H9 (cell line): ENCODE measurements around the gene SSBP1. TPM values are rescaled to one million over a fixed set of nuclear protein-coding genes. Genes with fewer than 3 reads are reported as not detected.

Experiments
- DNase-seq: peaks from one replicate; pipeline ENCODE4 v3.0.0-alpha.2; 2017
- H2AFZ ChIP-seq: one replicate; pipeline ENCODE4 v1.6.1; 2013; ENCODE audit warnings: mild to moderate bottlenecking, low read length, control low read depth, moderate library complexity
- H2AK5ac ChIP-seq: 2 replicates; pipeline ENCODE4 v1.6.1; 2013; ENCODE audit warnings: low read length, control low read depth, mixed read lengths; ENCODE audit not compliant: insufficient read length
- H2BK120ac ChIP-seq: one replicate; pipeline ENCODE4 v1.6.1; 2013; ENCODE audit warnings: low read depth, mild to moderate bottlenecking, low read length, control low read depth, inconsistent platforms; ENCODE audit not compliant: poor library complexity, severe bottlenecking
- H2BK12ac ChIP-seq: 2 replicates; pipeline ENCODE4 v1.6.1; 2013; ENCODE audit warnings: low read length, control low read depth, mixed read lengths, low read depth; ENCODE audit not compliant: insufficient read length
- H2BK15ac ChIP-seq: 2 replicates; pipeline ENCODE4 v1.6.1; 2013; ENCODE audit warnings: low read depth, low read length, control low read depth
- H2BK20ac ChIP-seq: one replicate; pipeline ENCODE4 v1.6.1; 2013; ENCODE audit warnings: low read depth, mild to moderate bottlenecking, low read length, control low read depth, inconsistent platforms; ENCODE audit not compliant: poor library complexity, severe bottlenecking
- H2BK5ac ChIP-seq: 2 replicates; pipeline ENCODE4 v1.6.1; 2013; ENCODE audit warnings: low read length, control low read depth, mixed read lengths; ENCODE audit not compliant: insufficient read length
- H3K14ac ChIP-seq: 2 replicates; pipeline ENCODE4 v1.6.1; 2013; ENCODE audit warnings: low read length, control low read depth; ENCODE audit not compliant: insufficient read depth
- H3K18ac ChIP-seq: 2 replicates; pipeline ENCODE4 v1.6.1; 2013; ENCODE audit warnings: low read depth, mild to moderate bottlenecking, mixed read lengths, low read length, control low read depth; ENCODE audit not compliant: insufficient read length
- H3K23ac ChIP-seq: 2 replicates; pipeline ENCODE4 v1.6.1; 2013; ENCODE audit warnings: low read length, control low read depth, mixed read lengths, low read depth; ENCODE audit not compliant: insufficient read length
- H3K23me2 ChIP-seq: 2 replicates; pipeline ENCODE4 v1.6.1; 2013; ENCODE audit warnings: low read depth, mild to moderate bottlenecking, mixed read lengths, low read length, control low read depth; ENCODE audit not compliant: insufficient read length, poor library complexity, severe bottlenecking
- H3K27ac ChIP-seq: 2 replicates; pipeline ENCODE4 v1.5.1; 2013; ENCODE audit warnings: low read length, control low read depth, mixed read lengths, low read depth; ENCODE audit not compliant: insufficient read length
- H3K27me3 ChIP-seq: 2 replicates; pipeline ENCODE4 v1.6.1; 2013; ENCODE audit warnings: low read length, control low read depth, inconsistent platforms; ENCODE audit not compliant: insufficient read depth
- H3K4ac ChIP-seq: 2 replicates; pipeline ENCODE4 v1.6.1; 2013; ENCODE audit warnings: low read depth, mild to moderate bottlenecking, control low read depth, inconsistent platforms, low read length, moderate library complexity
- H3K4me1 ChIP-seq: 2 replicates; pipeline ENCODE4 v1.6.1; 2013; ENCODE audit warnings: low read length, control low read depth, inconsistent platforms; ENCODE audit not compliant: insufficient read depth
- H3K4me2 ChIP-seq: 2 replicates; pipeline ENCODE4 v1.6.1; 2013; ENCODE audit warnings: low read length, control low read depth, mixed read lengths; ENCODE audit not compliant: insufficient read length, insufficient read depth
- H3K56ac ChIP-seq: 2 replicates; pipeline ENCODE4 v1.6.1; 2013; ENCODE audit warnings: low read depth, mild to moderate bottlenecking, mixed read lengths, low read length, control low read depth; ENCODE audit not compliant: insufficient read length
- H3K79me1 ChIP-seq: 2 replicates; pipeline ENCODE4 v1.6.1; 2013; ENCODE audit warnings: low read depth, mild to moderate bottlenecking, moderate library complexity, low read length, control low read depth, inconsistent platforms; ENCODE audit not compliant: insufficient read depth, poor library complexity, severe bottlenecking
- H3K79me2 ChIP-seq: 2 replicates; pipeline ENCODE4 v1.6.1; 2013; ENCODE audit warnings: low read length, control low read depth, inconsistent platforms; ENCODE audit not compliant: insufficient read depth
- H3K9ac ChIP-seq: 2 replicates; pipeline ENCODE4 v1.6.1; 2013; ENCODE audit warnings: low read length, control low read depth, mixed read lengths; ENCODE audit not compliant: insufficient read length; ENCODE audit errors: extremely low read depth
- H3K9me3 ChIP-seq: one replicate; pipeline ENCODE4 v1.6.1; 2013; ENCODE audit warnings: low read depth, low read length, inconsistent platforms; ENCODE audit not compliant: control insufficient read depth
- H3T11ph ChIP-seq: one replicate; pipeline ENCODE4 v1.6.1; 2013; ENCODE audit warnings: mild to moderate bottlenecking, low read length, control low read depth, inconsistent platforms
- H4K20me1 ChIP-seq: one replicate; pipeline ENCODE4 v1.6.1; 2013; ENCODE audit not compliant: control insufficient read depth, insufficient read length, insufficient read depth
- H4K5ac ChIP-seq: 2 replicates; pipeline ENCODE4 v1.6.1; 2013; ENCODE audit warnings: low read depth, mild to moderate bottlenecking, mixed read lengths, low read length, control low read depth; ENCODE audit not compliant: insufficient read length
- H4K8ac ChIP-seq: replicated peaks from 2 replicates; pipeline ENCODE4 v1.6.1; 2013; ENCODE audit warnings: low read length, control low read depth, mixed read lengths, low read depth; ENCODE audit not compliant: insufficient read length
- H4K91ac ChIP-seq: 2 replicates; pipeline ENCODE4 v1.6.1; 2013; ENCODE audit warnings: low read depth, mild to moderate bottlenecking, moderate library complexity, mixed read lengths, low read length, control low read depth; ENCODE audit not compliant: insufficient read length
- H3K27ac Mint-ChIP-seq, 3 experiments: 2 replicates in 2 of 3; 3 replicates in 1 of 3; pipeline ENCODE4 v1.8.0; 2020 to 2021; ENCODE audit warnings: mixed read lengths in 3 of 3, mild to moderate bottlenecking in 1 of 3, moderate library complexity in 1 of 3
- H3K27me3 Mint-ChIP-seq: 2 replicates; pipeline ENCODE4 v1.8.0; 2021; ENCODE audit warnings: low read depth, mild to moderate bottlenecking, moderate library complexity, mixed read lengths
- H3K36me3 Mint-ChIP-seq, 3 experiments: 2 replicates in 2 of 3; 3 replicates in 1 of 3; pipeline ENCODE4 v1.8.0; 2020 to 2021; ENCODE audit warnings: low read depth in 3 of 3, mixed read lengths in 3 of 3; ENCODE audit not compliant: insufficient read depth in 1 of 3
- H3K4me1 Mint-ChIP-seq, 2 experiments: 2 replicates each; pipeline ENCODE4 v1.8.0; 2020; ENCODE audit warnings: mixed read lengths in 2 of 2
- H3K4me3 Mint-ChIP-seq, 2 experiments: 2 replicates in 1 of 2; 3 replicates in 1 of 2; pipeline ENCODE4 v1.8.0; 2020 to 2021; ENCODE audit warnings: mild to moderate bottlenecking in 2 of 2, mixed read lengths in 2 of 2, moderate library complexity in 1 of 2
- H3K9me3 Mint-ChIP-seq, 2 experiments: 2 replicates in 1 of 2; 3 replicates in 1 of 2; pipeline ENCODE4 v1.8.0; 2020; ENCODE audit warnings: mild to moderate bottlenecking in 2 of 2, mixed read lengths in 2 of 2, moderate library complexity in 1 of 2
- WGBS: extraction: QIAGEN DNeasy Blood & Tissue Kit; methylation state at CpG from one replicate; pipeline ENCODE4 v1.1.7; 2013; ENCODE audit warnings: missing lambda C conversion rate, low lambda C conversion rate, mixed read lengths; ENCODE audit not compliant: insufficient read length; ENCODE audit errors: extremely low coverage; 5-methylcytosine and 5-hydroxymethylcytosine counted together
- total RNA-seq: library from RNA; stranded (reverse); gene quantifications from 2 replicates; pipeline ENCODE4 v1.2.1, GENCODE V29; 2021
- TF ChIP-seq, protein P1 (sequence below): fragments of 200-600 bp; sonication (generic); conservative IDR thresholded peaks from 3 replicates; pipeline ENCODE4 v1.8.0; 2021; ENCODE audit warnings: antibody characterized with exemption, mild to moderate bottlenecking

SSBP1 gene
- total RNA-seq, 1 experiment from 2014 or later = 266 TPM

DNA sequence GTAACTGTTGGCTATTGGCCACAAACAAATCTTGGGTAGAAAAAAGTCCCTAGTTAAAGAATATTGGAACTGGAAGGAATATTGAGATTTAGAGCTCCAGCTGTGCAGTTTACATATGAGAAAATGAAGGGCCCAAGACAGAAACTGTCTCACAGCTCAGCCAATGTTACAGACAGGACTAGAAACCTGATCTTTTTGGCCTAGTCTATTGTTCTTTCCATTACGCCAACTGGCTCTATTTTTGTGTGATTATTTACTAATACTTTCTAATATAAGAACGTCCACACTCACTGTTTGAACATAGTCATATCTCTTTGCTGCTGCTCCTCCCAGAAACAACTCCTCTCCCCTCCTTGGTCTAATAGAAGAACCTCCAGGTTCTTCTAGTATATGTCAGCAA, 28.8 kb upstream of the SSBP1 start:
- no peak overlapping the region for H2BK120ac ChIP-seq
- H3K9me3 Mint-ChIP-seq = no peaks in the 10 kb centered on the region
- H3K79me2 ChIP-seq = no peaks in the 10 kb centered on the region
- no peak overlapping the region for H3K27ac ChIP-seq
- H3K4me2 ChIP-seq = no peak overlapping the region
- H3K4me1 Mint-ChIP-seq = peaks cover 34 to 41% of the 10 kb centered on the region in 2 experiments
- no peak overlapping the region for H3K18ac ChIP-seq
- no peaks in the 10 kb centered on the region for H3K23me2 ChIP-seq
- H3K27ac Mint-ChIP-seq = no peak overlapping the region
- no peak overlapping the region for H2AK5ac ChIP-seq
- no peak overlapping the region for H3K4me3 Mint-ChIP-seq
- H2BK5ac ChIP-seq = no peak overlapping the region
- no peak overlapping the region for H2BK15ac ChIP-seq
- H4K5ac ChIP-seq = no peak overlapping the region
- H3K36me3 Mint-ChIP-seq = no peaks in the 10 kb centered on the region
- DNase-seq = no peak
- no peak overlapping the region for H2AFZ ChIP-seq
- H3T11ph ChIP-seq = no peak overlapping the region
- H3K27me3 Mint-ChIP-seq = peaks cover 7% of the 10 kb centered on the region
- H3K4ac ChIP-seq = no peak overlapping the region
- H2BK12ac ChIP-seq = no peak overlapping the region
- no peak overlapping the region for H3K14ac ChIP-seq
- TF ChIP-seq, protein P1, sequence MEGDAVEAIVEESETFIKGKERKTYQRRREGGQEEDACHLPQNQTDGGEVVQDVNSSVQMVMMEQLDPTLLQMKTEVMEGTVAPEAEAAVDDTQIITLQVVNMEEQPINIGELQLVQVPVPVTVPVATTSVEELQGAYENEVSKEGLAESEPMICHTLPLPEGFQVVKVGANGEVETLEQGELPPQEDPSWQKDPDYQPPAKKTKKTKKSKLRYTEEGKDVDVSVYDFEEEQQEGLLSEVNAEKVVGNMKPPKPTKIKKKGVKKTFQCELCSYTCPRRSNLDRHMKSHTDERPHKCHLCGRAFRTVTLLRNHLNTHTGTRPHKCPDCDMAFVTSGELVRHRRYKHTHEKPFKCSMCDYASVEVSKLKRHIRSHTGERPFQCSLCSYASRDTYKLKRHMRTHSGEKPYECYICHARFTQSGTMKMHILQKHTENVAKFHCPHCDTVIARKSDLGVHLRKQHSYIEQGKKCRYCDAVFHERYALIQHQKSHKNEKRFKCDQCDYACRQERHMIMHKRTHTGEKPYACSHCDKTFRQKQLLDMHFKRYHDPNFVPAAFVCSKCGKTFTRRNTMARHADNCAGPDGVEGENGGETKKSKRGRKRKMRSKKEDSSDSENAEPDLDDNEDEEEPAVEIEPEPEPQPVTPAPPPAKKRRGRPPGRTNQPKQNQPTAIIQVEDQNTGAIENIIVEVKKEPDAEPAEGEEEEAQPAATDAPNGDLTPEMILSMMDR = no peak
- no peak overlapping the region for H2BK20ac ChIP-seq
- H3K23ac ChIP-seq = no peak overlapping the region
- no peaks in the 10 kb centered on the region for H3K9me3 ChIP-seq
- H3K9ac ChIP-seq = no peak overlapping the region
- no CpG with 5 or more reads among the region's 2 CpGs for WGBS
- no peaks in the 10 kb centered on the region for H3K79me1 ChIP-seq
- no peaks in the 10 kb centered on the region for H3K27me3 ChIP-seq
- H4K20me1 ChIP-seq = no peaks in the 10 kb centered on the region
- H4K8ac ChIP-seq = no peak overlapping the region
- H3K56ac ChIP-seq = no peak overlapping the region
- H3K4me1 ChIP-seq = peaks cover 8% of the 10 kb centered on the region; the same call in 1 of the 2 replicates
- no peak overlapping the region for H4K91ac ChIP-seq
